Astrocyte of the cerebellum (primary cell): ENCODE data around the gene C12orf75.

Experiments
- DNase-seq: peaks from one replicate; pipeline ENCODE4 v3.0.0-alpha.2; 2011; ENCODE audit warnings: low read depth
- H3K4me3 ChIP-seq: 2 replicates; pipeline ENCODE4 v1.5.1; 2011; ENCODE audit warnings: mild to moderate bottlenecking, low read depth, low read length, moderate library complexity
- CTCF ChIP-seq: IDR thresholded peaks from 2 replicates; pipeline ENCODE4 v1.5.1; 2012; ENCODE audit warnings: low read length, low read depth, moderate library complexity, mild to moderate bottlenecking; ENCODE audit errors: missing control alignments
- in situ Hi-C: cut with HindIII; loops from 2 replicates; pipeline ENCODE4 v1.10.0; 2017; ENCODE audit warnings: low sequenced_read_pairs

Gene C12orf75

GRCh38 chr12:105384916-105385535, 54.5 kb downstream of the C12orf75 start:
- no peak overlapping the region for H3K4me3 ChIP-seq
- peak; percentile 39 for DNase-seq
- in situ Hi-C loops = no loop called here
- no peak for TF ChIP-seq CTCF

GRCh38 chr12:105386431-105386830, 55.9 kb downstream of the C12orf75 start:
- H3K4me3 ChIP-seq = no peak overlapping the region
- in situ Hi-C loops = no loop called here
- no peak for TF ChIP-seq CTCF
- DNase-seq = no peak

GRCh38 chr12:105391231-105391630, 60.7 kb downstream of the C12orf75 start:
- DNase-seq = no peak
- no peak for TF ChIP-seq CTCF
- in situ Hi-C loops = no loop called here
- no peak overlapping the region for H3K4me3 ChIP-seq

GRCh38 chr12:105393587-105393986, 63.1 kb downstream of the C12orf75 start:
- in situ Hi-C loops = no loop called here
- DNase-seq = no peak
- no peak overlapping the region for H3K4me3 ChIP-seq
- no peak for TF ChIP-seq CTCF

- no peak for DNase-seq
- no peak overlapping the region for H3K4me3 ChIP-seq
- no peak for TF ChIP-seq CTCF
- in situ Hi-C loops = no loop called here
Observed at GRCh38 chr12:105396024-105396423, 65.5 kb downstream of the C12orf75 start.

- no peak overlapping the region for H3K4me3 ChIP-seq
- DNase-seq = no peak
- in situ Hi-C loops = no loop called here
- TF ChIP-seq CTCF = no peak
Observed at GRCh38 chr12:105396983-105397382, 66.5 kb downstream of the C12orf75 start.
